Natural killer cell treated with Interleukin-12 subunit alpha and Interleukin-12 subunit beta and Interleukin-15 and Interleukin-18, amount 100 ng/mL, for 72 hours (primary cell): ENCODE results near the gene ELAVL4. TPM values are rescaled to one million over a fixed set of nuclear protein-coding genes. Genes with fewer than 3 reads are reported as not detected.

Experiments used
- total RNA-seq, 2 donors: library from RNA; stranded (reverse); gene quantifications; one replicate each; pipeline ENCODE4 v1.2.3, GENCODE V29; 2022

ELAVL4 gene
- total RNA-seq, 2 donors from 2014 or later = not detected

Other genes with a start within 250 kb of the ELAVL4 start
- gene AGBL4, start 85.0 kb upstream of the ELAVL4 start, total RNA-seq = under 1 TPM in 1 of 2 donors, not detected in 1; 0.19 TPM